Heart left ventricle (tissue), 13 donors: Measurements from ENCODE around the gene HMG20A.

Experiments used
- POLR2A ChIP-seq, 2 donors: fragments of 450-650 bp; IDR thresholded peaks; one replicate each; pipeline ENCODE4 v1.6.1; 2017; ENCODE audit warnings: antibody characterized with exemption in 2 of 2, mild to moderate bottlenecking in 2 of 2, moderate library complexity in 2 of 2
- TF ChIP-seq, protein P1 (sequence below), 12 donors: fragments of 200-600 bp; sonication (generic) in 4 of 12; IDR thresholded peaks; one replicate each; pipeline versions ENCODE4 v1.5.0 to v1.8.0; 2018 to 2022; ENCODE audit warnings: antibody characterized with exemption in 12 of 12, mild to moderate bottlenecking in 5 of 12
- donor health status: ischemic (EF 13 %, LVEDD 7.1; RV severe dilation, severe dysfunction).
- donor health status: DM: no; HTN: yes; CAD: no.
- donor health status: DM: no; HTN: no; CAD: no.
- donor health status: ischemic (EF 25% LVEDD 6.9; RV normal size, moderate dysfunction).
- donor health status: ischemic (EF 25% LVEDD 5.7; RV mildly dilated, moderate dysfunction).
- donor health status: ischemic (EF 35%, LVEDD 5.7; RV mildly dilated, moderate dysfunction).
- donor health status: nonischemic (EF 11% LVEDD 7.7; RV severe dilation, severe dysfunction).
- donor health status: DM: yes; HTN: yes; CAD: no.
- donor health status: PGD.
- donor health status: ischemic (EF 29% LVEDD 5.4; RV normal size, mild dysfunction).
- donor health status: nonischemic (EF 23%, LVEDD 6.1; RV moderate dilation, normal function).

DNA sequence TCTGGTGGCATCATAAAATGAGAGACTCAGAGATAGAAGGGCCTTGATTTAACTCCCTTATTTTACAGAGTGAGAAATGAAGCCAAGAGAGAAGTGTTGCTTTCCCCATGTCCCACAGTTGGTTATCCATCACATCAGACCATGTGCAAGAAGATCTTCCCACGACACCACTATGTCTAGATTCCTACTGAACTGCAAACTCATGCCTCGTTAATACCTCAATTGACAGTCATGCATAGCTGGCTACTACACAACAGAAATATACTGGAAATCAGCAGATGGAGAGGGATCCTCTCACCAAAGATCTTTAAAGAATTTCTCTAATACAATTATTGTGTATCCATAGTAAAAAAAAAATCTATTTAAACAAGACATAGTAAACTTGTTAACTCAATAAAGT, 34.1 kb upstream of the HMG20A start:
- TF ChIP-seq, protein P1, sequence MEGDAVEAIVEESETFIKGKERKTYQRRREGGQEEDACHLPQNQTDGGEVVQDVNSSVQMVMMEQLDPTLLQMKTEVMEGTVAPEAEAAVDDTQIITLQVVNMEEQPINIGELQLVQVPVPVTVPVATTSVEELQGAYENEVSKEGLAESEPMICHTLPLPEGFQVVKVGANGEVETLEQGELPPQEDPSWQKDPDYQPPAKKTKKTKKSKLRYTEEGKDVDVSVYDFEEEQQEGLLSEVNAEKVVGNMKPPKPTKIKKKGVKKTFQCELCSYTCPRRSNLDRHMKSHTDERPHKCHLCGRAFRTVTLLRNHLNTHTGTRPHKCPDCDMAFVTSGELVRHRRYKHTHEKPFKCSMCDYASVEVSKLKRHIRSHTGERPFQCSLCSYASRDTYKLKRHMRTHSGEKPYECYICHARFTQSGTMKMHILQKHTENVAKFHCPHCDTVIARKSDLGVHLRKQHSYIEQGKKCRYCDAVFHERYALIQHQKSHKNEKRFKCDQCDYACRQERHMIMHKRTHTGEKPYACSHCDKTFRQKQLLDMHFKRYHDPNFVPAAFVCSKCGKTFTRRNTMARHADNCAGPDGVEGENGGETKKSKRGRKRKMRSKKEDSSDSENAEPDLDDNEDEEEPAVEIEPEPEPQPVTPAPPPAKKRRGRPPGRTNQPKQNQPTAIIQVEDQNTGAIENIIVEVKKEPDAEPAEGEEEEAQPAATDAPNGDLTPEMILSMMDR (IDR thresholded peaks at IDR 0.05), result no peak
- no peak for TF ChIP-seq POLR2A (IDR thresholded peaks at IDR 0.05)
